SK-N-SH treated with all-trans-retinoic acid at 6 μM for 48 hours (cell line): Measurements from ENCODE around the gene LCLAT1.

Experiments used
- ATAC-seq: fragments of 200-7000 bp; cut with Tn5 transposase; 3 replicates; pipeline ENCODE4 v1.9.1; 2020; ENCODE audit warnings: mild to moderate bottlenecking, moderate library complexity
- ARNTL ChIP-seq: fragments of 450-650 bp; formaldehyde crosslinking; IDR thresholded peaks from 2 replicates; pipeline ENCODE4 v1.5.0; 2020; ENCODE audit warnings: low read depth, mild to moderate bottlenecking, moderate library complexity, borderline replicate concordance
- BACH2 ChIP-seq: fragments of 250-450 bp; sonication (Bioruptor Pico); IDR thresholded peaks from 2 replicates; pipeline ENCODE4 v1.9.0; 2021; ENCODE audit warnings: mild to moderate bottlenecking, borderline replicate concordance
- CREB5 ChIP-seq: fragments of 250-450 bp; sonication (Bioruptor Pico); IDR thresholded peaks from 2 replicates; pipeline ENCODE4 v1.5.1; 2020; ENCODE audit warnings: low read depth, mild to moderate bottlenecking, moderate library complexity
- CSDC2 ChIP-seq: fragments of 250-450 bp; sonication (Bioruptor Pico); IDR thresholded peaks from 2 replicates; pipeline ENCODE4 v1.5.0; 2020; ENCODE audit warnings: mild to moderate bottlenecking, moderate library complexity
- ESRRG ChIP-seq: fragments of 250-450 bp; sonication (Bioruptor Pico); IDR thresholded peaks from 2 replicates; pipeline ENCODE4 v1.6.1; 2021; ENCODE audit warnings: mild to moderate bottlenecking
- ISL1 ChIP-seq: fragments of 250-450 bp; sonication (Bioruptor Pico); IDR thresholded peaks from 2 replicates; pipeline ENCODE4 v2.1.2; 2022; ENCODE audit warnings: mild to moderate bottlenecking, moderate library complexity
- OSR1 ChIP-seq: fragments of 250-450 bp; sonication (Bioruptor Pico); IDR thresholded peaks from 2 replicates; pipeline ENCODE4 v1.8.0; 2022; ENCODE audit warnings: moderate library complexity, mild to moderate bottlenecking, inconsistent platforms
- PPARA ChIP-seq: fragments of 250-450 bp; sonication (Bioruptor Pico); IDR thresholded peaks from 2 replicates; pipeline ENCODE4 v1.5.0; 2020; ENCODE audit warnings: mild to moderate bottlenecking, borderline replicate concordance
- RARB ChIP-seq: fragments of 250-450 bp; sonication (Bioruptor Pico); IDR thresholded peaks from 2 replicates; pipeline ENCODE4 v1.8.0; 2021; ENCODE audit warnings: mild to moderate bottlenecking, moderate library complexity
- SNAI2 ChIP-seq: fragments of 250-450 bp; sonication (Bioruptor Pico); IDR thresholded peaks from 2 replicates; pipeline ENCODE4 v1.5.0; 2020; ENCODE audit warnings: mild to moderate bottlenecking, moderate library complexity
- TCF4 ChIP-seq: fragments of 250-450 bp; sonication (Bioruptor Pico); IDR thresholded peaks from 2 replicates; pipeline ENCODE4 v1.8.0; 2021; ENCODE audit warnings: mild to moderate bottlenecking, moderate library complexity, borderline replicate concordance
- TOX ChIP-seq: fragments of 250-450 bp; sonication (Bioruptor Pico); IDR thresholded peaks from 2 replicates; pipeline ENCODE4 v1.8.0; 2021; ENCODE audit warnings: mild to moderate bottlenecking, moderate library complexity, borderline replicate concordance
- ZC3H10 ChIP-seq: fragments of 250-450 bp; sonication (Bioruptor Pico); IDR thresholded peaks from 2 replicates; pipeline ENCODE4 v1.5.1; 2021; ENCODE audit warnings: mild to moderate bottlenecking, moderate library complexity
- ZFP3 ChIP-seq: fragments of 250-450 bp; sonication (Bioruptor Pico); IDR thresholded peaks from 2 replicates; pipeline ENCODE4 v1.5.0; 2020; ENCODE audit warnings: mild to moderate bottlenecking, moderate library complexity
- ZNF565 ChIP-seq: fragments of 450-650 bp; formaldehyde crosslinking; conservative IDR thresholded peaks from 2 replicates; pipeline ENCODE4 v1.5.0; 2020; ENCODE audit warnings: low read depth, mild to moderate bottlenecking, moderate library complexity
- ZNF70 ChIP-seq: fragments of 450-650 bp; formaldehyde crosslinking; IDR thresholded peaks from 2 replicates; pipeline ENCODE4 v1.5.0; 2020; ENCODE audit warnings: mild to moderate bottlenecking, moderate library complexity
- TF ChIP-seq, protein P1 (sequence below): fragments of 250-450 bp; sonication (Bioruptor Pico); IDR thresholded peaks from 2 replicates; pipeline ENCODE4 v1.5.1; 2021; ENCODE audit warnings: mild to moderate bottlenecking, moderate library complexity
- TF ChIP-seq, protein P2 (sequence below): fragments of 250-450 bp; sonication (Bioruptor Pico); IDR thresholded peaks from 2 replicates; pipeline ENCODE4 v1.8.0; 2020; ENCODE audit warnings: mild to moderate bottlenecking, moderate library complexity, borderline replicate concordance
- TF ChIP-seq, protein P3 (sequence below): fragments of 250-450 bp; sonication (Bioruptor Pico); IDR thresholded peaks from 2 replicates; pipeline ENCODE4 v1.5.0; 2020; ENCODE audit warnings: mild to moderate bottlenecking, moderate library complexity

Gene LCLAT1

GRCh38 chr2:30663806-30664205 is 216.8 kb downstream of the LCLAT1 start:
- no peak for TF ChIP-seq ISL1 (CRISPR knock-in tag)
- TF ChIP-seq, protein P1, sequence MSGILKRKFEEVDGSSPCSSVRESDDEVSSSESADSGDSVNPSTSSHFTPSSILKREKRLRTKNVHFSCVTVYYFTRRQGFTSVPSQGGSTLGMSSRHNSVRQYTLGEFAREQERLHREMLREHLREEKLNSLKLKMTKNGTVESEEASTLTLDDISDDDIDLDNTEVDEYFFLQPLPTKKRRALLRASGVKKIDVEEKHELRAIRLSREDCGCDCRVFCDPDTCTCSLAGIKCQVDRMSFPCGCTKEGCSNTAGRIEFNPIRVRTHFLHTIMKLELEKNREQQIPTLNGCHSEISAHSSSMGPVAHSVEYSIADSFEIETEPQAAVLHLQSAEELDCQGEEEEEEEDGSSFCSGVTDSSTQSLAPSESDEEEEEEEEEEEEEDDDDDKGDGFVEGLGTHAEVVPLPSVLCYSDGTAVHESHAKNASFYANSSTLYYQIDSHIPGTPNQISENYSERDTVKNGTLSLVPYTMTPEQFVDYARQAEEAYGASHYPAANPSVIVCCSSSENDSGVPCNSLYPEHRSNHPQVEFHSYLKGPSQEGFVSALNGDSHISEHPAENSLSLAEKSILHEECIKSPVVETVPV (CRISPR knock-in tag): no peak
- TF ChIP-seq, all 23 proteins: peak for 0
- no peak for ATAC-seq

DNA sequence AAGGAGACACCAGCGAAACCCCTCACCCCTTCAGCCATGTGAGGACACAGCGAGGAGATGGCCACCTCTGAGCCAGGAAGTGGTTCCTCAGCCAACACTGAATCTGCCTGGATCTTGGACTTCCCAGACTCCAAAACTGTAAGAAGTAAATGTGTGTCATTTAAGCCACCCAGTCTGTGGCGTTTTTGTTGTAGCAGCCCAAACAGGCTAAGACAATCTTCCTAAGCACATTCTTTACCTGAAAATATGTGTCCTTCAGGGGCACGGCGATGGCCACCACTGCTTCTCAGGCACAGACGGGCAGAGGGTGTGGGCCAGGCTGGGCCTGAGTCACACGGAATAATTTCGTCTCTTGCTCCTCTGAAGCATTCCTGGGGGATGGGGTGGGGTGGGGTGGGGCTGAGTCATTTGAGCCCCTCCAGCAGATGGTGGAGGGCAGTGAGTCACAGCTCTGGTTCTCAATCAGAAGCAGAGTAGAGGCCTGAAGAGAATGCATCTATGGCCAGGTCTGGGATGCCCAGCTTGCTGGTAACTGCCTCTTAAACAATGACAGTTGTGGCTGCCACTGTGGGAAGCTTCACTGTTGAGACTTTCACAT is 217.8 kb downstream of the LCLAT1 start:
- ATAC-seq: peak; percentile 88
- no peak for TF ChIP-seq OSR1
- TF ChIP-seq ZFP3: 0 out of 2 replicates have a peak, but pooled peaks have one; percentile 12

DNA sequence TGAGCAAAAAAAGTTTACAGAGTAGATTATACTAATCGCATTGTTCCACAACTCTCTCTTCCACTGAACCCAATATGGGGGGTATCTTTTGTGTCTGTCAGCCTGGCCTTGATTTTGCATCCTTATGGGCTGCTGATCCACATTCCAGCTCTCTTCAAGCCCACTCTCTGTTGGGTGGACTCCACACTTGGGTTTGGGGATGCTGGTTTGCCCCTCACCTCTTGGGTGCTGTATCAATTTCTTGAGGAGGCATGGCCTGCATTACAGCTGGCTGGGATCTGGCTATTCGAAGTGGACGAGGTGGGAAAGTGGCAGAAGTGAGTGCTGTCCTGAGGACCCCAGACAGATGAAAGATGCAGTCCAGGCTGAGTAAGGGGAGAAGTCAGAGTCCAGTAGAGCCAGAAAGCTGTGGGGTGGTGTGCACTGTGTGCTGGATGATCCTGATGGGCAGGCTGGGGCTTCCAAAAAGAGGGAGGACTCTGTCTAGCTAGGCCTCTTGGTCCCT is 218.8 kb downstream of the LCLAT1 start:
- no peak for ATAC-seq
- TF ChIP-seq, protein P2, sequence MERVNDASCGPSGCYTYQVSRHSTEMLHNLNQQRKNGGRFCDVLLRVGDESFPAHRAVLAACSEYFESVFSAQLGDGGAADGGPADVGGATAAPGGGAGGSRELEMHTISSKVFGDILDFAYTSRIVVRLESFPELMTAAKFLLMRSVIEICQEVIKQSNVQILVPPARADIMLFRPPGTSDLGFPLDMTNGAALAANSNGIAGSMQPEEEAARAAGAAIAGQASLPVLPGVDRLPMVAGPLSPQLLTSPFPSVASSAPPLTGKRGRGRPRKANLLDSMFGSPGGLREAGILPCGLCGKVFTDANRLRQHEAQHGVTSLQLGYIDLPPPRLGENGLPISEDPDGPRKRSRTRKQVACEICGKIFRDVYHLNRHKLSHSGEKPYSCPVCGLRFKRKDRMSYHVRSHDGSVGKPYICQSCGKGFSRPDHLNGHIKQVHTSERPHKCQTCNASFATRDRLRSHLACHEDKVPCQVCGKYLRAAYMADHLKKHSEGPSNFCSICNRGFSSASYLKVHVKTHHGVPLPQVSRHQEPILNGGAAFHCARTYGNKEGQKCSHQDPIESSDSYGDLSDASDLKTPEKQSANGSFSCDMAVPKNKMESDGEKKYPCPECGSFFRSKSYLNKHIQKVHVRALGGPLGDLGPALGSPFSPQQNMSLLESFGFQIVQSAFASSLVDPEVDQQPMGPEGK (CRISPR knock-in tag): no peak
- TF ChIP-seq BACH2 (CRISPR knock-in tag): no peak
- TF ChIP-seq ESRRG (CRISPR knock-in tag): no peak

DNA sequence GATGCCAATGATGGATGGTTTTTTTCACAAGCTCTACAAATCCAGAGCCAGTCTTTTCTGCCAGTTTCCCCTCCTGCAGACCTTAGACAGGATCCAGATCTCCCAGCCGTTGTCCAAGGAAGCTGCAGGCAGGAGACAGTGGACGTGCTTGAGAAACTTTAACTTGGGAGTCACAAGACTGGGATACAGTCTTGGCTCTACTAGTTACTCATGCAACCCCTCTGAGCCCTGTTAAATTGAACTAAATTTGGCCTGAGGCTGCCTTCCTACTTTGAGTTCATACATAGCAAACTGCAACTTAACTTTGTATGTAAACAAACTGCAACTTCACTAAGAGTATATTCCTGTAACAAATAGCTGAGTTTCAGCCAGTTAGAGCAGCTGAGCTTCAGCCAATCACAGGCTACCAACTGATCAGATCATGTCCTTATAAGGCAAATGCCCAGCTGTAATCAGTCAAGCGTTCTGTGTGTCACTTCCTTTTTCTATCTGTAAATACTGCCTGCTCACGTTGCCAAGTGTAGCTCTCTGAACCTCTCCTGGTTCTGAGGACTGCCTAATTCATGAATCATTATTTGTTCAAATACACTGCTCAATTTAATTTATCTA is 219.3 kb downstream of the LCLAT1 start:
- peak; percentile 69 for ATAC-seq
- no peak for TF ChIP-seq PPARA (CRISPR knock-in tag)
- no peak for TF ChIP-seq CREB5 (CRISPR knock-in tag)
- no peak for TF ChIP-seq CSDC2
- TF ChIP-seq, protein P3, sequence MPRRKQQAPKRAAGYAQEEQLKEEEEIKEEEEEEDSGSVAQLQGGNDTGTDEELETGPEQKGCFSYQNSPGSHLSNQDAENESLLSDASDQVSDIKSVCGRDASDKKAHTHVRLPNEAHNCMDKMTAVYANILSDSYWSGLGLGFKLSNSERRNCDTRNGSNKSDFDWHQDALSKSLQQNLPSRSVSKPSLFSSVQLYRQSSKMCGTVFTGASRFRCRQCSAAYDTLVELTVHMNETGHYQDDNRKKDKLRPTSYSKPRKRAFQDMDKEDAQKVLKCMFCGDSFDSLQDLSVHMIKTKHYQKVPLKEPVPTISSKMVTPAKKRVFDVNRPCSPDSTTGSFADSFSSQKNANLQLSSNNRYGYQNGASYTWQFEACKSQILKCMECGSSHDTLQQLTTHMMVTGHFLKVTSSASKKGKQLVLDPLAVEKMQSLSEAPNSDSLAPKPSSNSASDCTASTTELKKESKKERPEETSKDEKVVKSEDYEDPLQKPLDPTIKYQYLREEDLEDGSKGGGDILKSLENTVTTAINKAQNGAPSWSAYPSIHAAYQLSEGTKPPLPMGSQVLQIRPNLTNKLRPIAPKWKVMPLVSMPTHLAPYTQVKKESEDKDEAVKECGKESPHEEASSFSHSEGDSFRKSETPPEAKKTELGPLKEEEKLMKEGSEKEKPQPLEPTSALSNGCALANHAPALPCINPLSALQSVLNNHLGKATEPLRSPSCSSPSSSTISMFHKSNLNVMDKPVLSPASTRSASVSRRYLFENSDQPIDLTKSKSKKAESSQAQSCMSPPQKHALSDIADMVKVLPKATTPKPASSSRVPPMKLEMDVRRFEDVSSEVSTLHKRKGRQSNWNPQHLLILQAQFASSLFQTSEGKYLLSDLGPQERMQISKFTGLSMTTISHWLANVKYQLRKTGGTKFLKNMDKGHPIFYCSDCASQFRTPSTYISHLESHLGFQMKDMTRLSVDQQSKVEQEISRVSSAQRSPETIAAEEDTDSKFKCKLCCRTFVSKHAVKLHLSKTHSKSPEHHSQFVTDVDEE: no peak
- no peak for TF ChIP-seq OSR1
- TF ChIP-seq ESRRG (CRISPR knock-in tag): no peak
- TF ChIP-seq ARNTL (CRISPR knock-in tag): no peak
- no peak for TF ChIP-seq ZNF70
- TF ChIP-seq TOX (CRISPR knock-in tag): no peak
- TF ChIP-seq ZNF565: no peak
- TF ChIP-seq, protein P1 (CRISPR knock-in tag): no peak
- no peak for TF ChIP-seq SNAI2 (CRISPR knock-in tag)
- no peak for TF ChIP-seq RARB (CRISPR knock-in tag)
- TF ChIP-seq ISL1 (CRISPR knock-in tag): no peak
- no peak for TF ChIP-seq ZC3H10 (CRISPR knock-in tag)
- TF ChIP-seq, protein P2 (CRISPR knock-in tag): no peak
- TF ChIP-seq TCF4 (CRISPR knock-in tag): no peak
